ENCODE results near the gene TAC4. TPM values are rescaled to one million over a fixed set of nuclear protein-coding genes. Genes with fewer than 3 reads are reported as not detected.
A peak's percentile ranks its signal among the peaks of the same experiment; 100 is the strongest.

The TAC4 gene
- total RNA-seq, 2 donors from 2014 or later = not detected

GRCh38 chr17:49823614-49824013, 24.3 kb downstream of the TAC4 start:
- H3K4me1 ChIP-seq = peaks cover 0 to 22% of the 10 kb centered on the region in 2 donors
- H3K36me3 ChIP-seq = peaks cover 78% of the 10 kb centered on the region

GRCh38 chr17:49822829-49823228, 25.0 kb downstream of the TAC4 start:
- DNase-seq (ENCODE audit: low spot score) = peak; percentile 76
- no peak overlapping the region for H3K4me3 ChIP-seq
- H3K27me3 ChIP-seq = no peaks in the 10 kb centered on the region
- H3K27ac ChIP-seq = no peak overlapping the region
- no peak for TF ChIP-seq CTCF (IDR thresholded peaks at IDR 0.05)
- peaks cover 82% of the 10 kb centered on the region for H3K36me3 ChIP-seq
- no peaks in the 10 kb centered on the region for H3K9me3 ChIP-seq
- peaks cover 0 to 15% of the 10 kb centered on the region in 2 donors for H3K4me1 ChIP-seq

More at GRCh38 chr17:49823614-49824013, 24.3 kb downstream of the TAC4 start:
- TF ChIP-seq CTCF (IDR thresholded peaks at IDR 0.05) = no peak
- no peak overlapping the region for H3K27ac ChIP-seq
- H3K9me3 ChIP-seq = no peaks in the 10 kb centered on the region
- no peak overlapping the region for H3K4me3 ChIP-seq
- no peak for DNase-seq (ENCODE audit: low spot score)
- no peaks in the 10 kb centered on the region for H3K27me3 ChIP-seq

- H3K27me3 ChIP-seq = no peaks in the 10 kb centered on the region
- peaks cover 82% of the 10 kb centered on the region for H3K36me3 ChIP-seq
- no peak overlapping the region for H3K27ac ChIP-seq
- no peak for DNase-seq (ENCODE audit: low spot score)
- peaks cover 0 to 6% of the 10 kb centered on the region in 2 donors for H3K4me1 ChIP-seq
- no peaks in the 10 kb centered on the region for H3K9me3 ChIP-seq
- no peak overlapping the region for H3K4me3 ChIP-seq
- no peak for TF ChIP-seq CTCF (IDR thresholded peaks at IDR 0.05)
These were observed 26.0 kb downstream of the TAC4 start for GRCh38 chr17:49821916-49822315.

- TF ChIP-seq CTCF (IDR thresholded peaks at IDR 0.05) = no peak
- H3K4me1 ChIP-seq = peaks cover 0 to 5% of the 10 kb centered on the region in 2 donors
- H3K9me3 ChIP-seq = no peaks in the 10 kb centered on the region
- no peaks in the 10 kb centered on the region for H3K27me3 ChIP-seq
- H3K4me3 ChIP-seq = no peak overlapping the region
- H3K27ac ChIP-seq = no peak overlapping the region
- no peak for DNase-seq (ENCODE audit: low spot score)
- H3K36me3 ChIP-seq = peaks cover 82% of the 10 kb centered on the region
These were observed 26.4 kb downstream of the TAC4 start for GRCh38 chr17:49821466-49821865.

- Histone ChIP-seq H3K9me3 (no peaks in the 10 kb centered on the region), H3K27me3 (no peaks in the 10 kb centered on the region), H3K4me1 (peaks cover 0 to 11% of the 10 kb centered on the region in 2 donors), H3K27ac (no peak overlapping the region), H3K36me3 (peaks cover 82% of the 10 kb centered on the region), H3K4me3 (no peak overlapping the region)
- DNase-seq (ENCODE audit: low spot score) = no peak
- no peak for TF ChIP-seq CTCF (IDR thresholded peaks at IDR 0.05)
These were observed 27.1 kb downstream of the TAC4 start for GRCh38 chr17:49820773-49821172.

GRCh38 chr17:49819651-49820050, 28.2 kb downstream of the TAC4 start:
- DNase-seq (ENCODE audit: low spot score) = no peak
- no peak overlapping the region for H3K27ac ChIP-seq
- H3K9me3 ChIP-seq = no peaks in the 10 kb centered on the region
- TF ChIP-seq CTCF (IDR thresholded peaks at IDR 0.05) = no peak
- peaks cover 74% of the 10 kb centered on the region for H3K36me3 ChIP-seq
- H3K4me1 ChIP-seq = peaks cover 0 to 16% of the 10 kb centered on the region in 2 donors
- H3K4me3 ChIP-seq = no peak overlapping the region
- no peaks in the 10 kb centered on the region for H3K27me3 ChIP-seq

All from right atrium auricular region (tissue), 2 donors.